Mucosa of descending colon (tissue), 3 donors: ENCODE results near the gene THYN1. TPM values are rescaled to one million over a fixed set of nuclear protein-coding genes. Genes with fewer than 3 reads are reported as not detected.
"Not testable (repeated sequence)": the region's sequence is repeated elsewhere in the genome, so short reads cannot be mapped to it uniquely, and the experiment has no call there.

Experiments
- ATAC-seq: fragments of 200-7000 bp; cut with Tn5 transposase; one replicate; pipeline ENCODE4 v1.9.1; 2020; ENCODE audit warnings: mild to moderate bottlenecking, moderate library complexity
- DNase-seq, 3 donors: peaks; one replicate each; pipeline ENCODE4 v3.0.0-alpha.2; 2020
- H3K36me3 ChIP-seq: fragments of 200-600 bp; one replicate; pipeline ENCODE4 v1.8.0; 2021; ENCODE audit warnings: low read depth, mild to moderate bottlenecking
- H3K4me1 ChIP-seq: fragments of 200-600 bp; one replicate; pipeline ENCODE4 v1.8.0; 2021; ENCODE audit warnings: low read depth, mild to moderate bottlenecking
- H3K4me3 ChIP-seq: fragments of 200-600 bp; one replicate; pipeline ENCODE4 v1.8.0; 2021; ENCODE audit warnings: mild to moderate bottlenecking
- H3K9me3 ChIP-seq: fragments of 200-600 bp; one replicate; pipeline ENCODE4 v1.8.0; 2021; ENCODE audit warnings: mild to moderate bottlenecking
- intact Hi-C, 2 donors: fragments of 100-400 bp; cut with DNase I in 1 of 2; cut with micrococcal nuclease in 1 of 2; formaldehyde crosslinking; loops; one replicate each; pipeline versions ENCODE4 v1.11.0 to v1.11.1; 2022; cut with DNase I, micrococcal nuclease
- total RNA-seq, 3 donors: library from RNA; stranded (reverse); fragmentation: NEBNext Ultra II Directional in 2 of 3; extraction: Animal tissue kit (Norgen Biotek cat#: 25700) in 2 of 3; gene quantifications; one replicate each; pipeline versions ENCODE4 v1.2.1 to v1.2.4, GENCODE V29; 2021 to 2023
- TF ChIP-seq, protein P1 (sequence below): fragments of 200-600 bp; IDR thresholded peaks from one replicate; pipeline ENCODE4 v1.8.0; 2022; ENCODE audit warnings: antibody characterized with exemption, mild to moderate bottlenecking
- donor health status: DM: no; HTN: no; CAD: no; lungs with moderate emphysema.
- donor health status: DM: no; HTN: no; CAD: no.
- donor health status: DM: no; HTN: yes; CAD: no.

The THYN1 gene
- total RNA-seq, 3 donors from 2014 or later: 33.5 to 40.2 (median 35.5) TPM

- DNase-seq: no peak
- Histone ChIP-seq H3K36me3 (no peaks in the 10 kb centered on the region), H3K9me3 (no peaks in the 10 kb centered on the region), H3K4me3 (no peak overlapping the region), H3K4me1 (no peaks in the 10 kb centered on the region)
- TF ChIP-seq, protein P1, sequence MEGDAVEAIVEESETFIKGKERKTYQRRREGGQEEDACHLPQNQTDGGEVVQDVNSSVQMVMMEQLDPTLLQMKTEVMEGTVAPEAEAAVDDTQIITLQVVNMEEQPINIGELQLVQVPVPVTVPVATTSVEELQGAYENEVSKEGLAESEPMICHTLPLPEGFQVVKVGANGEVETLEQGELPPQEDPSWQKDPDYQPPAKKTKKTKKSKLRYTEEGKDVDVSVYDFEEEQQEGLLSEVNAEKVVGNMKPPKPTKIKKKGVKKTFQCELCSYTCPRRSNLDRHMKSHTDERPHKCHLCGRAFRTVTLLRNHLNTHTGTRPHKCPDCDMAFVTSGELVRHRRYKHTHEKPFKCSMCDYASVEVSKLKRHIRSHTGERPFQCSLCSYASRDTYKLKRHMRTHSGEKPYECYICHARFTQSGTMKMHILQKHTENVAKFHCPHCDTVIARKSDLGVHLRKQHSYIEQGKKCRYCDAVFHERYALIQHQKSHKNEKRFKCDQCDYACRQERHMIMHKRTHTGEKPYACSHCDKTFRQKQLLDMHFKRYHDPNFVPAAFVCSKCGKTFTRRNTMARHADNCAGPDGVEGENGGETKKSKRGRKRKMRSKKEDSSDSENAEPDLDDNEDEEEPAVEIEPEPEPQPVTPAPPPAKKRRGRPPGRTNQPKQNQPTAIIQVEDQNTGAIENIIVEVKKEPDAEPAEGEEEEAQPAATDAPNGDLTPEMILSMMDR: no peak
- intact Hi-C loops: no loop called here
- no peak for ATAC-seq
These were observed 30.5 kb upstream of the THYN1 start for GRCh38 chr11:134283461-134284230.

DNA sequence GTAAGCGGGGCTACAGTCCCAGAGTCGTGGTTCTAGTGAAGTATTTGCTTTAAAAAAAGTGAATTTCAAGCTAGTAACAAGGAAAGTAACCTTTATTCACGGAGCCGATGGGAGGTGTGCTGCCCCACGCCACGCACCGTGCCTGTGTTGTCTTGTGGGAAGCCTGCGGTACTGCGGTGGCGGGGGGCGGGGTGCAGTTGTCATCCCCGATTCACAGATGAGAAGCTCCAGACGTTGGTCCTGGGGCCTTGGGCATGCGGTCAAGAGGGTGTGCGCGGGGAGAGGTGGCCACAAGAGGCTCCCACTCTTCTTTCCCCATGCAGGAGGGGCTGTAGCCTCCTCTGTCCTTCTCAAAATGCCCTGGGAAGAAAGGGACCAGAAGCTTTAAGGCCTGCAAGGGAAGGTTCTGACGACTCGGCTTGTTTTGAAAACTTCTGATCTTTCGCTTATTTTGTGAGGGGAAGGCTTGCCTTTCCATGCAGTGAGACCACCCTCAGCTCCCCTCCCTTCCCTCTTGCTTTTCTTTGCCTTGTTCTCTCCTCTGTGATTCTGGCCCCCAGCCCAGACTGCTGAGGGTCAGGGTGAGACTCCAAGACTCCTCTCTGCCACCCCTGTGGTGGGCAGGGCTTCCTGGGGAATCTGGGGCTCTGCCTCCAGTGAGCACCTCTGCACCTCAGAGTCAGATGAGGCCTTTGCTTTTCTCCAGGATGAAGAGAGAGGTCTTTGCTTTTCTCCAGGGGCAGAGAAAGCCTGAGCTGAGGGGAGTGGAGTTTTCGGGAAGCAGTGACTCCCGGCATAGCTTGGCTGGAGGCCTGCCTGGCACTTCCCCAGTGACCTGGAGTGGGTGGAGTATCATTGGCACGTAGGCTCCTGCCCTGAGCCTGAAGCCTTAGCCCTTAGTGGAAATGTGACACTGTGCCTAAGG lies 29.2 kb upstream of the THYN1 start:
- no peaks in the 10 kb centered on the region for H3K9me3 ChIP-seq
- TF ChIP-seq, protein P1: no peak
- H3K36me3 ChIP-seq: no peaks in the 10 kb centered on the region
- DNase-seq (no peak), ATAC-seq (no peak)
- H3K4me1 ChIP-seq: no peaks in the 10 kb centered on the region
- intact Hi-C loops: no loop called here
- H3K4me3 ChIP-seq: no peak overlapping the region

GRCh38 chr11:134281635-134282034 lies 28.5 kb upstream of the THYN1 start:
- H3K9me3 ChIP-seq, H3K4me3 ChIP-seq, H3K4me1 ChIP-seq, DNase-seq, H3K36me3 ChIP-seq, ATAC-seq, intact Hi-C loops: not testable (repeated sequence)

GRCh38 chr11:134278356-134278755 lies 25.2 kb upstream of the THYN1 start:
- TF ChIP-seq, protein P1: no peak
- no peak for DNase-seq
- H3K36me3 ChIP-seq: no peaks in the 10 kb centered on the region
- intact Hi-C loops: no loop called here
- no peaks in the 10 kb centered on the region for H3K9me3 ChIP-seq
- ATAC-seq: no peak
- H3K4me1 ChIP-seq: peaks cover 16% of the 10 kb centered on the region
- no peak overlapping the region for H3K4me3 ChIP-seq

DNA sequence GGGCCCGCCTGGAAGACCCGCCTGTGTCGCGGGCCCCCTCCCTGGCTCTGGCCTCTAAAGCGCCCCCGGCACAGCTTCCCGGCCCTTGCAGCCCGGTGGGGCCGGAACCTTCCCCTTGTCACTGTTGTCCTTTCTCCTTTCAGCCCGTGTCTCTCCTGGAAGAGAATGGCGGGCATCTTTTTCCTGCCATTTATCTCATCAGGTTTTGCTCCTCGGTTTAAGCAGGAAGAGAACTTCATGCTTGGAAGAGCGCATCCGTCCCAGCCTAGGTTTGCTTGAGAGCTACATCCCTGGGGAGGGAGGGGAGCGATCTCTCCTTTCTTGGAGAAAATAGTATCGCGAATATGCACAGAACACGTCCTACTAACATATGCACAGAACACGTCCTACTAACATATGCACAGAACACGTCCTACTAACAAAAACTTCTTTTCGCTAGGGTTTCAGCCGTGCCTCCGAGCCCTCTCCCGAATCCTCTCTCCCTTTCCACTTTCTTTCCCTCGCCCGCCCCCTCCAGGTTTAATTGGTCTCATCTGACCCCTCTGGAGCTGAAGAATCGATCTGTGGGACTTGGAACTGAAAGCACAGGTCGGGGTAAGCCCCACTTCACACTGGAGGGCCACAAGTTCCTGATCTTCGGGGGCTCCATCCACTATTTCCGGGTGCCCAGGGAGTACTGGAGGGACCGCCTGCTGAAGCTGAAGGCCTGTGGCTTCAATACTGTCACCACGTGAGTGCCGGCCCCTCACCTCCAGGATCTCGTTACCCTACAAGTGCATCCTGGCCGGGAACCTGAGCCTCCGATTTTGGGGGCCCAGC lies 24.2 kb upstream of the THYN1 start:
- Histone ChIP-seq H3K36me3 (no peaks in the 10 kb centered on the region), H3K9me3 (no peaks in the 10 kb centered on the region), H3K4me1 (peaks cover 16% of the 10 kb centered on the region), H3K4me3 (no peak overlapping the region)
- TF ChIP-seq, protein P1: no peak
- ATAC-seq (no peak), DNase-seq (no peak)
- intact Hi-C loops: no loop called here
